Ramos (cell line): Measurements from ENCODE around the gene AHI1.
"Not testable (repeated sequence)": the region's sequence is repeated elsewhere in the genome, so short reads cannot be mapped to it uniquely, and the experiment has no call there.

Experiments used
- in situ Hi-C: fragments of 300-500 bp; cut with MboI; formaldehyde crosslinking; loops from one replicate; pipeline ENCODE4 v1.14.3; 2022; ENCODE audit warnings: low sequenced_read_pairs; ENCODE audit not compliant: unreplicated experiment

Gene AHI1

GRCh38 chr6:135514706-135515105, 17.2 kb upstream of the AHI1 start:
- in situ Hi-C loops, result no loop called here

- in situ Hi-C loops, result no loop called here
These were observed 8.9 kb upstream of the AHI1 start for GRCh38 chr6:135506270-135506997.

GRCh38 chr6:135505648-135506047, 8.1 kb upstream of the AHI1 start:
- in situ Hi-C loops, result no loop called here

GRCh38 chr6:135505222-135505621, 7.7 kb upstream of the AHI1 start:
- in situ Hi-C loops, result no loop called here

- in situ Hi-C loops, result no loop called here
These were observed 7.2 kb upstream of the AHI1 start for GRCh38 chr6:135504734-135505133.

- in situ Hi-C loops, result no loop called here
These were observed 6.3 kb upstream of the AHI1 start for GRCh38 chr6:135503703-135504475.

GRCh38 chr6:135499441-135500340, 2.2 kb upstream of the AHI1 start:
- in situ Hi-C loops, result no loop called here

- in situ Hi-C loops, result no loop called here
These were observed 773 bp upstream of the AHI1 start for GRCh38 chr6:135498185-135498841.

GRCh38 chr6:135496800-135497411, 634 bp downstream of the AHI1 start:
- in situ Hi-C loops, result no loop called here

GRCh38 chr6:135493218-135493961, 4.2 kb downstream of the AHI1 start:
- in situ Hi-C loops, result no loop called here

GRCh38 chr6:135490381-135490780, 7.2 kb downstream of the AHI1 start:
- in situ Hi-C loops, result no loop called here

- in situ Hi-C loops, result no loop called here
These were observed 9.5 kb downstream of the AHI1 start for GRCh38 chr6:135488023-135488422.

- in situ Hi-C loops, result not testable (repeated sequence)
These were observed 13.6 kb downstream of the AHI1 start for GRCh38 chr6:135483903-135484302.

GRCh38 chr6:135481783-135482369, 15.7 kb downstream of the AHI1 start:
- in situ Hi-C loops, result no loop called here

GRCh38 chr6:135479601-135480000, 17.9 kb downstream of the AHI1 start:
- in situ Hi-C loops, result no loop called here

- in situ Hi-C loops, result no loop called here
These were observed 18.9 kb downstream of the AHI1 start for GRCh38 chr6:135478626-135479025.

GRCh38 chr6:135475292-135475886, 22.2 kb downstream of the AHI1 start:
- in situ Hi-C loops, result no loop called here

GRCh38 chr6:135474362-135474761, 23.2 kb downstream of the AHI1 start:
- in situ Hi-C loops, result loop anchor here (25.0 kb wide), 1 partner anchor 763 kb away; no protein-coding TSS in a partner anchor
